H1 (cell line): ENCODE measurements around the gene MYH11. TPM values are rescaled to one million over a fixed set of nuclear protein-coding genes. Genes with fewer than 3 reads are reported as not detected.

Source experiments
- CTCF ChIA-PET: fragments of 300-600 bp; sonication (Branson Sonifier 250); formaldehyde crosslinking; loops from one replicate; lab custom pipeline; 2021; ENCODE audit not compliant: partially characterized antibody; lab: Charles Lee
- POLR2A ChIA-PET: fragments of 300-600 bp; sonication (Branson Sonifier 250); formaldehyde crosslinking; loops from one replicate; lab custom pipeline; 2021; ENCODE audit warnings: inconsistent platforms; ENCODE audit not compliant: partially characterized antibody; lab: Charles Lee
- DNase-seq, 2 experiments: peaks; one replicate each; pipeline versions ENCODE4 v3.0.0 to v3.0.0-alpha.2; 2010 to 2022; ENCODE audit warnings: low spot score in 2 of 2, low read depth in 1 of 2, mixed read lengths in 1 of 2
- FAIRE-seq: peaks from 2 replicates; lab custom pipeline; 2011; peaks lifted over from hg19 to GRCh38; lab: Jason Lieb, UNC
- H2AFZ ChIP-seq: 2 replicates; pipeline ENCODE4 v1.8.1; 2012; ENCODE audit warnings: low read length, inconsistent platforms
- H2AK5ac ChIP-seq: 2 replicates; pipeline ENCODE4 v1.6.1; 2013; ENCODE audit warnings: low read depth, low read length
- H2BK120ac ChIP-seq: replicated peaks from 2 replicates; pipeline ENCODE3; 2013; ENCODE audit warnings: low read depth, low read length, inconsistent platforms
- H2BK12ac ChIP-seq: 2 replicates; pipeline ENCODE4 v1.6.1; 2013; ENCODE audit warnings: low read depth, low read length
- H2BK15ac ChIP-seq: 2 replicates; pipeline ENCODE4 v1.6.1; 2013; ENCODE audit warnings: low read length
- H2BK20ac ChIP-seq: 2 replicates; pipeline ENCODE4 v1.6.1; 2013; ENCODE audit warnings: low read length
- H2BK5ac ChIP-seq: 2 replicates; pipeline ENCODE4 v1.6.1; 2013; ENCODE audit warnings: low read depth, low read length
- H3K14ac ChIP-seq: 2 replicates; pipeline ENCODE4 v1.6.1; 2013; ENCODE audit warnings: inconsistent platforms; ENCODE audit not compliant: insufficient read length
- H3K18ac ChIP-seq: 2 replicates; pipeline ENCODE4 v1.6.1; 2013; ENCODE audit warnings: low read length; ENCODE audit errors: extremely low read depth
- H3K23ac ChIP-seq: 2 replicates; pipeline ENCODE4 v1.6.1; 2013; ENCODE audit warnings: inconsistent platforms; ENCODE audit not compliant: insufficient read length
- H3K23me2 ChIP-seq: 2 replicates; pipeline ENCODE4 v1.6.1; 2013; ENCODE audit warnings: low read depth, low read length
- H3K27ac ChIP-seq: 2 replicates; pipeline ENCODE4 v1.6.1; 2011; ENCODE audit warnings: low read depth, low read length, inconsistent platforms
- H3K27me3 ChIP-seq, 4 experiments: replicated peaks in 1 of 4; 1 replicate in 1 of 4; 2 replicates in 3 of 4; pipeline versions ENCODE4 v1.6.1 to v1.8.1; 2011 to 2013; ENCODE audit warnings: low read length in 3 of 4, mild to moderate bottlenecking in 3 of 4, inconsistent platforms in 2 of 4, mixed read lengths in 2 of 4, moderate library complexity in 1 of 4; ENCODE audit not compliant: control insufficient read depth in 3 of 4, insufficient read depth in 3 of 4; ENCODE audit errors: extremely low read depth in 1 of 4
- H3K36me3 ChIP-seq, 4 experiments: 2 replicates each; pipeline versions ENCODE4 v1.6.1 to v1.8.1; 2011 to 2013; ENCODE audit warnings: mild to moderate bottlenecking in 4 of 4, low read length in 3 of 4, moderate library complexity in 2 of 4, control low read depth in 1 of 4, inconsistent platforms in 1 of 4; ENCODE audit not compliant: insufficient read depth in 4 of 4, control insufficient read depth in 2 of 4
- H3K4ac ChIP-seq: replicated peaks from 2 replicates; pipeline ENCODE3; 2013; ENCODE audit warnings: low read length, low read depth, mixed read lengths, inconsistent platforms; ENCODE audit not compliant: insufficient read length
- H3K4me1 ChIP-seq, 4 experiments: replicated peaks in 1 of 4; 1 replicate in 1 of 4; 2 replicates in 3 of 4; pipeline versions ENCODE4 v1.6.1 to v1.8.1; 2011 to 2013; ENCODE audit warnings: low read length in 3 of 4, inconsistent platforms in 2 of 4, mixed read lengths in 1 of 4; ENCODE audit not compliant: insufficient read depth in 4 of 4, control insufficient read depth in 3 of 4
- H3K4me2 ChIP-seq, 2 experiments: 2 replicates each; pipeline versions ENCODE4 v1.6.1 to v1.8.1; 2011 to 2013; ENCODE audit warnings: low read depth in 2 of 2, low read length in 2 of 2, control low read depth in 1 of 2, inconsistent platforms in 1 of 2, mild to moderate bottlenecking in 1 of 2; ENCODE audit not compliant: insufficient read depth in 1 of 2
- H3K4me3 ChIP-seq, 4 experiments: fragments of 200-600, 300-600 bp in 1 of 4; sonication (generic), shearing (Covaris generic), sonication (Bioruptor Twin) in 1 of 4; 2 replicates each; pipeline versions ENCODE4 v1.5.1 to v1.8.1; 2011 to 2016; ENCODE audit warnings: low read length in 4 of 4, low read depth in 3 of 4, control low read depth in 2 of 4, inconsistent platforms in 2 of 4, mild to moderate bottlenecking in 2 of 4, mixed read lengths in 1 of 4, moderate library complexity in 1 of 4; ENCODE audit not compliant: insufficient read depth in 2 of 4; ENCODE audit errors: extremely low read depth in 1 of 4
- H3K56ac ChIP-seq: replicated peaks from 2 replicates; pipeline ENCODE3; 2013; ENCODE audit warnings: low read depth, mild to moderate bottlenecking, mixed read lengths, low read length, inconsistent platforms; ENCODE audit not compliant: insufficient read length
- H3K79me1 ChIP-seq: 2 replicates; pipeline ENCODE4 v1.6.1; 2013; ENCODE audit warnings: low read depth, low read length, control low read depth
- H3K79me2 ChIP-seq, 2 experiments: 2 replicates each; pipeline versions ENCODE4 v1.6.1 to v1.8.1; 2012 to 2013; ENCODE audit warnings: low read length in 2 of 2, mild to moderate bottlenecking in 2 of 2, inconsistent platforms in 1 of 2; ENCODE audit not compliant: insufficient read depth in 2 of 2, control insufficient read depth in 1 of 2
- H3K9ac ChIP-seq, 4 experiments: replicated peaks in 1 of 4; 1 replicate in 1 of 4; 2 replicates in 3 of 4; pipeline versions ENCODE4 v1.6.1 to v1.8.1; 2011 to 2013; ENCODE audit warnings: low read depth in 3 of 4, low read length in 3 of 4, control low read depth in 2 of 4, mild to moderate bottlenecking in 2 of 4, moderate library complexity in 2 of 4, inconsistent platforms in 1 of 4; ENCODE audit errors: extremely low read depth in 1 of 4
- H3K9me3 ChIP-seq, 2 experiments: 2 replicates each; pipeline versions ENCODE4 v1.6.1 to v1.8.1; 2012 to 2013; ENCODE audit warnings: mild to moderate bottlenecking in 2 of 2, moderate library complexity in 2 of 2, control low read depth in 1 of 2, inconsistent platforms in 1 of 2, low read depth in 1 of 2, low read length in 1 of 2, mixed read lengths in 1 of 2; ENCODE audit not compliant: insufficient read depth in 2 of 2
- H4K20me1 ChIP-seq, 2 experiments: replicated peaks in 1 of 2; 2 replicates each; pipeline versions ENCODE3 to v1.8.1; 2011 to 2013; ENCODE audit warnings: inconsistent platforms in 2 of 2, low read length in 2 of 2, mild to moderate bottlenecking in 1 of 2; ENCODE audit not compliant: insufficient read depth in 2 of 2, control insufficient read depth in 1 of 2
- H4K5ac ChIP-seq: 2 replicates; pipeline ENCODE4 v1.6.1; 2013; ENCODE audit warnings: low read length, low read depth, mixed read lengths, inconsistent platforms; ENCODE audit not compliant: insufficient read length
- H4K8ac ChIP-seq: 2 replicates; pipeline ENCODE4 v1.8.0; 2013; ENCODE audit warnings: mild to moderate bottlenecking, moderate library complexity, low read length, inconsistent platforms; ENCODE audit not compliant: insufficient read depth; ENCODE audit errors: extremely low read depth
- H4K91ac ChIP-seq: replicated peaks from 2 replicates; pipeline ENCODE3; 2013; ENCODE audit warnings: low read length, mixed read lengths, inconsistent platforms; ENCODE audit not compliant: insufficient read length
- POLR2A ChIP-seq, 2 experiments: IDR thresholded peaks; 1 replicate in 1 of 2; 2 replicates in 1 of 2; pipeline ENCODE4 v1.6.1; 2011; ENCODE audit warnings: low read depth in 2 of 2, low read length in 2 of 2, mild to moderate bottlenecking in 2 of 2; ENCODE audit errors: control extremely low read depth in 1 of 2
- SP2 ChIP-seq: IDR thresholded peaks from 2 replicates; pipeline ENCODE4 v1.6.1; 2012; ENCODE audit warnings: mild to moderate bottlenecking, low read length, inconsistent platforms
- TAF1 ChIP-seq: IDR thresholded peaks from 2 replicates; pipeline ENCODE4 v1.6.1; 2011; ENCODE audit warnings: mild to moderate bottlenecking, low read depth, low read length
- WGBS, 2 experiments: shearing (Covaris generic) in 1 of 2; methylation state at CpG; one replicate each; pipeline versions ENCODE4 v1.1.6 to v1.1.7; 2013 to 2015; ENCODE audit warnings: low lambda C conversion rate in 2 of 2, mixed read lengths in 2 of 2, inconsistent platforms in 1 of 2, low coverage in 1 of 2, missing lambda C conversion rate in 1 of 2; ENCODE audit not compliant: insufficient replicate concordance in 2 of 2, insufficient coverage in 1 of 2, insufficient read length in 1 of 2; ENCODE audit errors: extremely low coverage in 1 of 2, missing lambda C conversion rate in 1 of 2; 5-methylcytosine and 5-hydroxymethylcytosine counted together
- polyA plus RNA-seq, 7 experiments: library from polyadenylated mRNA; depleted of rRNA in 3 of 7; stranded (reverse) in 5 of 7; unstranded in 2 of 7; fragments of >200 nt in 5 of 7; fragments of 200-250 nt in 2 of 7; gene quantifications; 1 replicate in 5 of 7; 2 replicates in 1 of 7; 4 replicates in 1 of 7; pipeline versions ENCODE4 v1.2.1 to v1.2.3, GENCODE V29; 2011 to 2013; ENCODE audit warnings: missing spikeins in 2 of 7, mixed read lengths in 2 of 7
- total RNA-seq: library from RNA; stranded (reverse); fragmentation: NEBNext Ultra II Directional; extraction: Animal tissue kit (Norgen Biotek cat#: 25700); gene quantifications from 2 replicates; pipeline ENCODE4 v1.2.1, GENCODE V29; 2021
- TF ChIP-seq, protein P1 (sequence below), 3 experiments: IDR thresholded peaks; 1 replicate in 2 of 3; 2 replicates in 1 of 3; pipeline versions ENCODE4 v1.5.1 to v1.6.1; 2011; ENCODE audit warnings: low read length in 3 of 3, mild to moderate bottlenecking in 3 of 3, inconsistent platforms in 2 of 3, low read depth in 1 of 3, moderate library complexity in 1 of 3; ENCODE audit not compliant: insufficient read depth in 1 of 3; ENCODE audit errors: control extremely low read depth in 1 of 3

The MYH11 gene
- total and polyA plus RNA-seq, 2 of the 8 experiments (the other 6 are each of a cell fraction or from before 2014, with no cell fraction given) = 0.11 to 0.78 TPM

DNA sequence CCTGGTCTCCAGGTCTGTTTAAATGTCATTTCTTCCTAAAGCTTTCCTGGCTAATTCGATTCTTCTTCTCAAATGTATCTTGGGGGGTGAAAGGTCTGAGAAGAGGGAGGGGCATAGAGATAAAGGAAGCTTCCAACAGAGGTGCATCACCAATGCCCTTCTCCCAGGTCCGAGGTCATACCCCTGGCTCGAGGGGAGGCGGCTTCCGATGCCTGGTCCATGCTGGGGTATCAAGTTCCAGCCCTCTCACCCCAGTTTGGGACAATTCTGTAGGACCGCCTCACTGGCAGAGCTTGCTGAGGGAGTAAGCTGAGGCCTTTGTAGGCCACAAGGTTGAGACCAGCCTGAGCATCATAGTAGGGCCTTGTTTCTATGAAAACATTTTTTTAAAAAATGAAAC is 41.8 kb upstream of the MYH11 start:
- no peak for FAIRE-seq
- 85% methylated on average over 6 of the region's 6 CpGs; no CpG with 5 or more reads in 1 of the 2 experiments for WGBS, 2 experiments

More for the DNA sequence above, 41.8 kb upstream of the MYH11 start:
- Histone ChIP-seq H3K9me3 (no peaks in the 10 kb centered on the region), H3K79me1 (no peaks in the 10 kb centered on the region), H3K4me3 (no peak overlapping the region), H3K23ac (no peak overlapping the region), H4K91ac (no peak overlapping the region), H4K8ac (no peak overlapping the region; the same call in 1 of the 2 replicates), H3K4me2 (no peak overlapping the region), H2BK5ac (no peak overlapping the region), H3K14ac (no peak overlapping the region), H4K20me1 (no peaks in the 10 kb centered on the region), H3K18ac (no peak overlapping the region), H3K27me3 (no peaks in the 10 kb centered on the region), H2AFZ (no peak overlapping the region), H3K23me2 (peaks cover 3% of the 10 kb centered on the region; the same call in 1 of the 2 replicates), H3K56ac (no peak overlapping the region), H2BK12ac (no peak overlapping the region)
- POLR2A ChIA-PET = interaction anchor here (0.8 to 3.9 kb wide), 4 partner anchors 9 to 70 kb away, joined by 3 to 20 read pairs (median 3); partner anchors contain the start of gene CEP20
- TF ChIP-seq, protein P1, sequence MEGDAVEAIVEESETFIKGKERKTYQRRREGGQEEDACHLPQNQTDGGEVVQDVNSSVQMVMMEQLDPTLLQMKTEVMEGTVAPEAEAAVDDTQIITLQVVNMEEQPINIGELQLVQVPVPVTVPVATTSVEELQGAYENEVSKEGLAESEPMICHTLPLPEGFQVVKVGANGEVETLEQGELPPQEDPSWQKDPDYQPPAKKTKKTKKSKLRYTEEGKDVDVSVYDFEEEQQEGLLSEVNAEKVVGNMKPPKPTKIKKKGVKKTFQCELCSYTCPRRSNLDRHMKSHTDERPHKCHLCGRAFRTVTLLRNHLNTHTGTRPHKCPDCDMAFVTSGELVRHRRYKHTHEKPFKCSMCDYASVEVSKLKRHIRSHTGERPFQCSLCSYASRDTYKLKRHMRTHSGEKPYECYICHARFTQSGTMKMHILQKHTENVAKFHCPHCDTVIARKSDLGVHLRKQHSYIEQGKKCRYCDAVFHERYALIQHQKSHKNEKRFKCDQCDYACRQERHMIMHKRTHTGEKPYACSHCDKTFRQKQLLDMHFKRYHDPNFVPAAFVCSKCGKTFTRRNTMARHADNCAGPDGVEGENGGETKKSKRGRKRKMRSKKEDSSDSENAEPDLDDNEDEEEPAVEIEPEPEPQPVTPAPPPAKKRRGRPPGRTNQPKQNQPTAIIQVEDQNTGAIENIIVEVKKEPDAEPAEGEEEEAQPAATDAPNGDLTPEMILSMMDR (IDR thresholded peaks at IDR 0.05; ENCODE audit: control extremely low read depth in 1 of 3, insufficient read depth in 1 of 3, low read depth in 1 of 3, low read length in 3 of 3) = no peak
- no peak for TF ChIP-seq POLR2A (IDR thresholded peaks at IDR 0.05; ENCODE audit: control extremely low read depth in 1 of 2, low read depth in 2 of 2, low read length in 2 of 2)
- no peak for TF ChIP-seq TAF1
- no peak for TF ChIP-seq SP2
- TF ChIP-seq, all 59 proteins: peak for 0
- H2BK15ac ChIP-seq = no peak overlapping the region
- H3K4me1 ChIP-seq = no peaks in the 10 kb centered on the region
- no peak overlapping the region for H2BK20ac ChIP-seq
- no peak overlapping the region for H3K4ac ChIP-seq
- no peaks in the 10 kb centered on the region for H3K36me3 ChIP-seq
- H4K5ac ChIP-seq = no peak overlapping the region
- no peak overlapping the region for H3K27ac ChIP-seq
- H2BK120ac ChIP-seq = no peak overlapping the region
- CTCF ChIA-PET = interaction anchor here (1.2 kb wide), 1 partner anchor 24 kb away, joined by 3 read pairs; no protein-coding TSS in a partner anchor
- DNase-seq = no peak
- H3K79me2 ChIP-seq = no peaks in the 10 kb centered on the region
- H2AK5ac ChIP-seq = no peak overlapping the region
- no peak overlapping the region for H3K9ac ChIP-seq
